IPS-NIHi7 (cell line): Measurements from ENCODE around the gene TACC2.
"Not testable (repeated sequence)": the region's sequence is repeated elsewhere in the genome, so short reads cannot be mapped to it uniquely, and the experiment has no call there.

Experiments used
- DNase-seq: peaks from one replicate; pipeline ENCODE4 v3.0.0; 2012; ENCODE audit warnings: mixed read lengths; ENCODE audit errors: extremely low spot score

Gene TACC2

GRCh38 chr10:122060250-122060649, 71.3 kb downstream of the TACC2 start:
- DNase-seq: no peak

- DNase-seq: peak; percentile 84
Observed at GRCh38 chr10:122062831-122063674, 74.1 kb downstream of the TACC2 start.

- not testable (repeated sequence) for DNase-seq
Observed at GRCh38 chr10:122066337-122066939, 77.5 kb downstream of the TACC2 start.

DNA sequence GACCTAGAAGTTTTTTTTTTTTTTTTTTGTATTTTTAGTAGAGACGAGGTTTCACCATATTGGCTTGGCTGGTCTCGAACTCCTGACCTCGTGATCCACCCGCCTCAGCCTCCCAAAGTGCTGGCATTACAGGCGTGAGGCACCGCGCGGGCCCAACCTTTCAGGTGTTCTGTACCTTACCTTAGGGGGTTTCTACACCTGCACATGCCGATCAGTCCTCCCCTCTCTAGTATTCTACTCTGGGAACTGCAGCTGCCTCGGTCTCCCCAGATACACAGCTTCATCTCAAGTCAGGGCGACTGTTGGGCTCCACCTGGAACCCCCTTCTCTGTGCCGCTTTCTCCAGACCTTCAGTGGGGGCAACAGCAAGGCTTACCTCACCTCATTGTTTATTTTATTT, 79.9 kb downstream of the TACC2 start:
- no peak for DNase-seq

DNA sequence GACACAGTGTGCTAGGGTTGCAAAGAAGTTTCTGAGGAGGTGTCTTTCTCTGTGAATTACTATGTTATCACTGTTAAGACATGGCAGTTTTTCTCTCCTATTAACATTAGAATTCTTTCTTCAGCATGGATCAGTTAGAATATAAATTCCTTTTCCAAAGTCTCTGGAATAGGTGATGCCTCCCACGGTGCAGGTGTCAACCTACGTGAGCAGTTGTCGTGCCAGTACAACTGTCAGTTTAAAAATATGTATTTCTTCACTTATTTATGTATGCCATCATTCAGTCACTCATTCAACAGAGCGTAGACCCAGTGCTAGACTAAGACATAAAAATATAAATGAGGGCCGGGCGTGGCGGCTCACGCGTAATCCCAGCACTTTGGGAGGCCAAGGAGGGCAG, 83.5 kb downstream of the TACC2 start:
- DNase-seq: no peak

DNA sequence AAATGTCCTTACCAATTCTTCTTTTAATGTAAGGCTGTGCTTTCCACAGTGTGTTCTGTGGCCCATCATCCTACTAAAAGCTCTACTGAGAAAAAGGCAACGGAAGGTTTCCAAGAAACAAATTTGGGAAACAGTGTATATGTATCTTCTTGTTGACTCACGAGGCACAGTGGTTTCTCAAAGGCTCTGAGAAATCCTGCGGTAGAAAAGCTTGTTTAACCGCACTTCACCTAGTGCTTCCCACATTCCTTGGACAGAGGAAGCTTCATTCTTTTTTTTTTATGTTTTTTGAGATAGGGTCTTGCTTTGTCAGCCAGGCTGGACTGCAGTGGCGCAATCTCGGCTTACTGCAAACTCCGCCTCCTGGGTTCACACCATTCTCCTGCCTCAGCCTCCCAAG, 84.5 kb downstream of the TACC2 start:
- DNase-seq: no peak

- no peak for DNase-seq
Observed at GRCh38 chr10:122075171-122075570, 86.2 kb downstream of the TACC2 start.

- DNase-seq: not testable (repeated sequence)
Observed at GRCh38 chr10:122075876-122076275, 86.9 kb downstream of the TACC2 start.

DNA sequence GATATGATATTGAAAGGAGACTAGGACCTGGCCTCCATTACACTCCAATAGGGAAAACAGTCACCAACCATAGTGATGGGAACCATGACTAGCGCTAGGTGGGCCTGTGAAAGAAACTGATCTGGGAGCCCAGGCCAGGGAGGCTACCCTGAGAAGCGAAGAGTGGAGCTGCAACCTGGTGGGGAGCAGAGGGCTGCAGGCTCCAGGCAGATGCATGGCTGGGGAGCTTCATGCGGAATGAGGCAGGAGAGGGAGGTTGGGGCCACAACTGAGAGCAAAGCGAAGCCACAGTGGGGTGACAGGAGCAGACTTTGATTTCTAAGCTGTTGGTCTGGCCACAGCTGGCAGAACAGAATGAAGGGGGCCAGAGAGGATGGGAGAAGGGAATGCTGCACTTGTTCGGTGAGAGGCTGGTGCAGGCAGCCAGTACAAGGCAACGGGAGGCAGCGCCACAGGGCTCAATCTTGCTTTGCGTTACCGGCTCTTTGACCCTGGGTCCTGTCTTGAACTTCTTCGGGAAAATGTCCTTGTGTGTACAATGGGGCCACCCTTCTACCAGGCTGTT, 88.4 kb downstream of the TACC2 start:
- DNase-seq: no peak

DNA sequence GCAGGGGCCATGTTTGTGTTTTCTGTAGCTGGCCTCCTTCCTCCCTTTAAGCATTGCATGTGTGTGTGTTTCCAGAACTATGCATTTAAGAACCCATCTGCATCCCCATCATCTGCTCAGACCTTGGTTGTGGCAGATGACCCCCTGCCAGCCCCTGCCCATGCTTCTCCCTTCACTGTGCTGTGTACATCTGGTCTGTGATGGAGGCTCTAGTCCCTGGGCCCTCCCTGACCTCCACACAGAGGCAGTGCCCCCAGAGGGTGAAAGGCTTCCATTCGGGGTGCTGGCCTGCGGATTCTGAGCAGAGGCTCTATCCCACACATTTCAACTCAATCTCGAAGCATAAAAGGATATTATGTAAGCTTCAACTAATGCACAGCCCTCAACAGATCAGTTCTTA, 89.4 kb downstream of the TACC2 start:
- no peak for DNase-seq

- no peak for DNase-seq
Observed at GRCh38 chr10:122078965-122079795, 90.2 kb downstream of the TACC2 start.

DNA sequence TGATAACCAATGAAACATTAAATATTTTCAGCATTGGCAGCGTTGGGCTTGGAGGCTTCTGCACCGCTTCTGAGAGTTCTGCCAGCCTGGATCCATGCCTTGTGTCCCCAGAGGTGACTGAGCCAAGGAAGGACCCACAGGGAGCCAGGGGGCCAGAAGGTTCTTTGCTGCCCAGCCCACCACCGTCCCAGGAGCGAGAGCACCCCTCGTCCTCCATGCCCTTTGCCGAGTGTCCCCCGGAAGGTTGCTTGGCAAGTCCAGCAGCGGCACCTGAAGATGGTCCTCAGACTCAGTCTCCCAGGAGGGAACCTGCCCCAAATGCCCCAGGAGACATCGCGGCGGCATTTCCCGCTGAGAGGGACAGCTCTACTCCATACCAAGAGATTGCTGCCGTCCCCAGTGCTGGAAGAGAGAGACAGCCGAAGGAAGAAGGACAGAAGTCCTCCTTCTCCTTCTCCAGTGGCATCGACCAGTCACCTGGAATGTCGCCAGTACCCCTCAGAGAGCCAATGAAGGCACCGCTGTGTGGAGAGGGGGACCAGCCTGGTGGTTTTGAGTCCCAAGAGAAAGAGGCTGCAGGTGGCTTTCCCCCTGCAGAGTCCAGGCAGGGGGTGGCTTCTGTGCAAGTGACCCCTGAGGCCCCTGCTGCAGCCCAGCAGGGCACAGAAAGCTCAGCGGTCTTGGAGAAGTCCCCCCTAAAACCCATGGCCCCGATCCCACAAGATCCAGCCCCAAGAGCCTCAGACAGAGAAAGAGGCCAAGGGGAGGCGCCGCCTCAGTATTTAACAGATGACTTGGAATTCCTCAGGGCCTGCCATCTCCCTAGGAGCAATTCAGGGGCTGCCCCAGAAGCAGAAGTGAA, 93.9 kb downstream of the TACC2 start:
- DNase-seq: no peak

DNA sequence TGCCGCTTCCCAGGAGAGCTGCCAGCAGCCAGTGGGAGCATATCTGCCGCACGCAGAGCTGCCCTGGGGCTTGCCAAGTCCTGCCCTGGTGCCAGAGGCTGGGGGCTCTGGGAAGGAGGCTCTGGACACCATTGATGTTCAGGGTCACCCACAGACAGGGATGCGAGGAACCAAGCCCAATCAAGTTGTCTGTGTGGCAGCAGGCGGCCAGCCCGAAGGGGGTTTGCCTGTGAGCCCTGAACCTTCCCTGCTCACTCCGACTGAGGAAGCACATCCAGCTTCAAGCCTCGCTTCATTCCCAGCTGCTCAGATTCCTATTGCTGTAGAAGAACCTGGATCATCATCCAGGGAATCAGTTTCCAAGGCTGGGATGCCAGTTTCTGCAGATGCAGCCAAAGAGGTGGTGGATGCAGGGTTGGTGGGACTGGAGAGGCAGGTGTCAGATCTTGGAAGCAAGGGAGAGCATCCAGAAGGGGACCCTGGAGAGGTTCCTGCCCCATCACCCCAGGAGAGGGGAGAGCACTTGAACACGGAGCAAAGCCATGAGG, 94.6 kb downstream of the TACC2 start:
- no peak for DNase-seq

GRCh38 chr10:122084286-122085041, 95.5 kb downstream of the TACC2 start:
- no peak for DNase-seq

- DNase-seq: no peak
Observed at GRCh38 chr10:122085423-122085911, 96.5 kb downstream of the TACC2 start.

DNA sequence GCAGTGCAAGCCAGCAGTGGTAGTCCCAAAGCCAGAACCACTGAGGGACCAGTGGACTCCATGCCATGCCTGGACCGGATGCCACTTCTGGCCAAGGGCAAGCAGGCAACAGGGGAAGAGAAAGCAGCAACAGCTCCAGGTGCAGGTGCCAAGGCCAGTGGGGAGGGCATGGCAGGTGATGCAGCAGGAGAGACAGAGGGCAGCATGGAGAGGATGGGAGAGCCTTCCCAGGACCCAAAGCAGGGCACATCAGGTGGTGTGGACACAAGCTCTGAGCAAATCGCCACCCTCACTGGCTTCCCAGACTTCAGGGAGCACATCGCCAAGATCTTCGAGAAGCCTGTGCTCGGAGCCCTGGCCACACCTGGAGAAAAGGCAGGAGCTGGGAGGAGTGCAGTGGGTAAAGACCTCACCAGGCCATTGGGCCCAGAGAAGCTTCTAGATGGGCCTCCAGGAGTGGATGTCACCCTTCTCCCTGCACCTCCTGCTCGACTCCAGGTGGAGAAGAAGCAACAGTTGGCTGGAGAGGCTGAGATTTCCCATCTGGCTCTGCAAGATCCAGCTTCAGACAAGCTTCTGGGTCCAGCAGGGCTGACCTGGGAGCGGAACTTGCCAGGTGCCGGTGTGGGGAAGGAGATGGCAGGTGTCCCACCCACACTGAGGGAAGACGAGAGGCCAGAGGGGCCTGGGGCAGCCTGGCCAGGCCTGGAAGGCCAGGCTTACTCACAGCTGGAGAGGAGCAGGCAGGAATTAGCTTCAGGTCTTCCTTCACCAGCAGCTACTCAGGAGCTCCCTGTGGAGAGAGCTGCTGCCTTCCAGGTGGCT, 97.7 kb downstream of the TACC2 start:
- DNase-seq: no peak

DNA sequence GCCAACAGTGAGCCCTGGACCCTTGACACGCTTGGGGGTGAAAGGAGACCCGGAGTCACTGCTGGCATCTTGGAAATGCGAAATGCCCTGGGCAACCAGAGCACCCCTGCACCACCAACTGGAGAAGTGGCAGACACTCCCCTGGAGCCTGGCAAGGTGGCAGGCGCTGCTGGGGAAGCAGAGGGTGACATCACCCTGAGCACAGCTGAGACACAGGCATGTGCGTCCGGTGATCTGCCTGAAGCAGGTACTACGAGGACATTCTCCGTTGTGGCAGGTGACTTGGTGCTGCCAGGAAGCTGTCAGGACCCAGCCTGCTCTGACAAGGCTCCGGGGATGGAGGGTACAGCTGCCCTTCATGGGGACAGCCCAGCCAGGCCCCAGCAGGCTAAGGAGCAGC, 98.5 kb downstream of the TACC2 start:
- DNase-seq: no peak

- DNase-seq: no peak
Observed at GRCh38 chr10:122089311-122090017, 100.5 kb downstream of the TACC2 start.
